Tibial nerve (tissue), 4 donors: ENCODE data around the gene B3GALNT1.

Source experiments
- EP300 ChIP-seq, 2 donors: sonication (generic); formaldehyde crosslinking; IDR thresholded peaks; one replicate each; pipeline ENCODE4 v1.6.1; 2017; ENCODE audit warnings: antibody characterized with exemption in 2 of 2, mild to moderate bottlenecking in 1 of 2
- POLR2A ChIP-seq, 2 donors: fragments of 450-650 bp; IDR thresholded peaks; one replicate each; pipeline ENCODE4 v1.6.1; 2017; ENCODE audit warnings: antibody characterized with exemption in 2 of 2, mild to moderate bottlenecking in 2 of 2, moderate library complexity in 2 of 2
- TF ChIP-seq, protein P1 (sequence below), 5 experiments: fragments of 200-600 bp in 3 of 5; fragments of 450-650 bp in 2 of 5; sonication (generic) in 3 of 5; IDR thresholded peaks; one replicate each; pipeline ENCODE4 v1.5.1; 2016 to 2019; ENCODE audit warnings: antibody characterized with exemption in 5 of 5, mild to moderate bottlenecking in 3 of 5, moderate library complexity in 2 of 5

DNA sequence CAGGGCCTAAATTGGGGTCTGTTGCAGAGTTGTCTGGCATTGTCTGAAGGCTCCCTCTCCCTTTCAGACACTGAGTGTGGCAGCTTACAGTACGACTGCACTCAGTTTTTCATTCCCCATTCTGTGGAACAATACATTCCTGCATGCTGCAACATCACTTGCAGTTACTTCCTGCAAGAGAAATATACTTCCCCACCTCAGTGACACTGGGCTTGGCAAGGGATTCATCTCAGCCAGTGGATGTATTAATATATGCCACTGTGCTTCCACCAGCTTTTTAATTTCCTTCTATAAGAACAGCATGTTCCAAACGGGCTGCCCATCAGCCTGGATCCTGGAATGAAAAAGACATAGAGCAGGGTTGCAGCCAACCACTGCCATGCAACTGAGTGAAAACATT lies 23.1 kb downstream of the B3GALNT1 start:
- TF ChIP-seq, protein P1, sequence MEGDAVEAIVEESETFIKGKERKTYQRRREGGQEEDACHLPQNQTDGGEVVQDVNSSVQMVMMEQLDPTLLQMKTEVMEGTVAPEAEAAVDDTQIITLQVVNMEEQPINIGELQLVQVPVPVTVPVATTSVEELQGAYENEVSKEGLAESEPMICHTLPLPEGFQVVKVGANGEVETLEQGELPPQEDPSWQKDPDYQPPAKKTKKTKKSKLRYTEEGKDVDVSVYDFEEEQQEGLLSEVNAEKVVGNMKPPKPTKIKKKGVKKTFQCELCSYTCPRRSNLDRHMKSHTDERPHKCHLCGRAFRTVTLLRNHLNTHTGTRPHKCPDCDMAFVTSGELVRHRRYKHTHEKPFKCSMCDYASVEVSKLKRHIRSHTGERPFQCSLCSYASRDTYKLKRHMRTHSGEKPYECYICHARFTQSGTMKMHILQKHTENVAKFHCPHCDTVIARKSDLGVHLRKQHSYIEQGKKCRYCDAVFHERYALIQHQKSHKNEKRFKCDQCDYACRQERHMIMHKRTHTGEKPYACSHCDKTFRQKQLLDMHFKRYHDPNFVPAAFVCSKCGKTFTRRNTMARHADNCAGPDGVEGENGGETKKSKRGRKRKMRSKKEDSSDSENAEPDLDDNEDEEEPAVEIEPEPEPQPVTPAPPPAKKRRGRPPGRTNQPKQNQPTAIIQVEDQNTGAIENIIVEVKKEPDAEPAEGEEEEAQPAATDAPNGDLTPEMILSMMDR (IDR thresholded peaks at IDR 0.05), result no peak
- TF ChIP-seq EP300 (IDR thresholded peaks at IDR 0.05), result no peak
- no peak for TF ChIP-seq POLR2A (IDR thresholded peaks at IDR 0.05)
